Skin of body (tissue), 2 donors: ENCODE data around the gene NPFF. TPM values are rescaled to one million over a fixed set of nuclear protein-coding genes. Genes with fewer than 3 reads are reported as not detected.
"Not testable (repeated sequence)": the region's sequence is repeated elsewhere in the genome, so short reads cannot be mapped to it uniquely, and the experiment has no call there.

Experiments
- DNase-seq: peaks from one replicate; lab custom pipeline; 2025; lab: John Stamatoyannopoulos, UW
- total RNA-seq: library from RNA; depleted of rRNA; stranded (reverse); fragments of >200 nt; gene quantifications from one replicate; pipeline ENCODE4 v1.2.3, GENCODE V29; 2014

Gene NPFF
- total RNA-seq, 1 donor from 2014 or later = 0.59 TPM

DNA sequence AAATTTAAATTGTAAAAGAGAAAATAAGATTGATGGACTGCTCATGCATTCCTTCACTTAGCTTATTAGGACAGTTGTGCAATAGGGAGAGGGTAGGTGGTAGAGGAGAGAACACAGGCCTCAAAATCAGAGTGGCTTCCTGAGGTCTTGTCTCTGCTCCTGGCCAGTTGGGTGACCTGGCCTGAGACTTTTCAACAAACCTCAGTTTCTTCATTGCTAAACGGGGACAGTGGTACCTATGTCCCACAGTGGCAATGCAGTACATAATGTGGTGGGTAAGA, 10.6 kb downstream of the NPFF start:
- no peak for DNase-seq

- DNase-seq = peak; percentile 32
These were observed 11.2 kb downstream of the NPFF start for GRCh38 chr12:53495903-53496751.

- no peak for DNase-seq
These were observed 13.5 kb downstream of the NPFF start for GRCh38 chr12:53493610-53494391.

- DNase-seq = peak; percentile 96
These were observed 14.3 kb downstream of the NPFF start for GRCh38 chr12:53492830-53493609.

DNA sequence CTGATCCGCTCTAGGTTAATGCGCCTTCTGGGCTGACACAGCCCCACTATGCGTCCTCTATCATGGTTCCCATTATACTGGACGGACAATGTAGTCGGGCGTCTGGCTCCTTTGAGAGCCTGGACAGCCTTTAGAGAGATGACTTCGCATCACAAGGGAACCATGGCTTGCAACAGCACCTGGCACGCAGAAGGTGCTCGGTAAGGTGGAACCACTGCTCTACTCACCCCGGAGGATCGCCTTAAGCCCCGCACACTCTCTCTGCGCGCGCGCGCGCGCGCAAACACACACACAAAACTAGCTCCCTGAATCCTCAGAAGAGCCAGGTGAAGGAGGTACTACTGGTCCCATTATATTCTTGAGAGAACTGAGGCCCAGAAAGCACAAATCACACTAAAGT, 15.1 kb downstream of the NPFF start:
- DNase-seq = no peak

GRCh38 chr12:53489242-53489864, 17.9 kb downstream of the NPFF start:
- DNase-seq = no peak

- DNase-seq = no peak
These were observed 20.4 kb downstream of the NPFF start for GRCh38 chr12:53486736-53487487.

GRCh38 chr12:53485955-53486735, 21.1 kb downstream of the NPFF start:
- DNase-seq = no peak

DNA sequence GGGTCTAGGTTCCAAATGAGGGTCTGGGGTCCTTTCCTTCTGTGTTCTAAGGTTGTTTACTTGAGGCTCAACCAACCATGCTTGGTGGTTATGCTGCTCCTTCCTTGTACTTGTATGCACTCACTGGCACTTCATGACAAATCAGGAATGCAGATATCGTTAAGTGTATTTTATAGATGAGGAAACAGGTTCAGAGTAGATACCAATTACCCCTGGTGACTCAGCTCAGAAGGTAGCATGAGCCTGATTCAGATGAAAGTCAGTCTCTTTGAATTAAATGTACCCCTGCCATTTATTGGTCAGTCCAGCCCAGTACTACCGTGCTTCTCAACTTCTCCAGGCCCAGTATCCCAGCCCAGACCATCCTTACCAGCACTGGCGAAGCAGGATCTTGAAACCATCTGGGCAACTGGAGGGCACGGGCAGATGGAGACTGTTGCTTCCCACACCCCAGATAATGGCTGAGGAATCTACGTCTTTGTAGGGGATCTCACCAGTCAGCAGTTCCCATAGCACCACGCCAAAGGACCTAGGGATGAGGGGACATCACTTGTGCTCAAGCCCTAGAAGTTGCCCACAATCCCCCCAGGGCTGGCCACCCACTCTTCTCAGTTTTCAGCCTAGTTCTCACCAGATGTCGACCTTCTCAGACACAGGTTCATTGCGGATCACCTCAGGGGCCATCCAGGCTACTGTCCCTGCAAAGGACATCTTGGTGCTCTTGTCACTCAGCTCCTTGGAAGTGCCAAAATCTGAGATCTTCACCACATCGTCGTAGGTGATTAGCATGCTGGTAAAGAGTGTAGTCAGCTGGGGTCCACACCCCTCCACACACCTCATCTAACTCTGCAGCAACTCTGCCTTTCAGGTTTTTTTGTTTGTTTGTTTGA, 22.4 kb downstream of the NPFF start:
- DNase-seq = no peak

DNA sequence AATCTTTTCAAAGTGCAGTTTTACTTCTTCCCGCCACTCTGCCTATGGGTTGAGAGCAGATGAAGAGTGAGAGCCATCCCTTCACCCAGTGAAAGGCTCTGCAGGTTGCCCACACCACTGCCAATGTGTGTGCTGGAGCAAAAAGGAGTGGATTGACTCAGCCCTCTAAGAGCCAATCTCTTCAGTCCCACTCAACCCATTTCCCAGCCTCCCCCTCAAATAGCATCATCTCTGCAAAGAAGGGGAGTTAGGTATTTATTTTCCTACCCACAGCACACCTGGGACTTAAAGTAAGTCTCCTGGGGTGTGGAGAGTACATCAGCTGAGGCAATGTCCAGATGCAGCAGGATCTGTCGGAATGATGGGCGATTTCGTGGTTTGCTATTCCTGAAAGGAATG, 23.3 kb downstream of the NPFF start:
- no peak for DNase-seq

- no peak for DNase-seq
These were observed 23.9 kb downstream of the NPFF start for GRCh38 chr12:53483225-53483978.

- DNase-seq = no peak
These were observed 24.6 kb downstream of the NPFF start for GRCh38 chr12:53482626-53483168.

GRCh38 chr12:53481939-53482586, 25.2 kb downstream of the NPFF start:
- DNase-seq = no peak

DNA sequence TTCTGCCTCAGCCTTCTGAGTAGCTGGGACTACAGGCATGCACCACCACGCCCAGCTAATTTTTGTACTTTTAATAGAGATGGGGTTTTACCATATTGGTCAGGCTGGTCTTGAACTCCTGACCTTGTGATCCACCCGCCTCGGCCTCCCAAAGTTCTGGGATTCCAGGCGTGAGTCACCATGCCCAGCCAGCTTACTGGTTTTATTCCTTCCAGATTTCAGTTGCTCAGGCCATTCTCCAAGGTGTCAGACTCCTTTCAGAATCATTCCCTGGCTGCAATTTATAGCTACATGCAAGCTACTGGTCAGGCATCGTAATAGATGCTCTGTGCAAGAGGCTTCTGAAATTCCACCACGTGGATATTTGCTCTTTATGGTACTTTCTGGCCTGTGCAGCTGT, 25.8 kb downstream of the NPFF start:
- not testable (repeated sequence) for DNase-seq

- no peak for DNase-seq
These were observed 26.5 kb downstream of the NPFF start for GRCh38 chr12:53480491-53481442.

DNA sequence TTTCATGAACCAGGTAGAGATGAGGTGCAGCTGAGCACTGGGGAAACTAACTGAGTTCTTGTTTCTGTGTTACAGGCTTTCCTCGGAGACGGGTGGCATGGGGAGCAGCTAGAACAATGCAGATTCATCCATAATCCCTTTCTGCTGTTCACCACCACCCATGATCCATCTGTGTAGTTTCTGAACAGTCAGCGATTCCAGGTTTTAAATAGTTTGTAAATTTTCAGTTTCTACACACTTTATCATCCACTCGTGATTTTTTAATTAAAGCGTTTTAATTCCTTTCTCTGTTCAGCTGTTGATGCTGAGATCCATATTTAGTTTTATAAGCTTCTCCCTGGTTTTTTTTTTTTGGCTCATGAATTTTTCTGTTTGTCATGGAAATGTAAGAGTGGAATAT, 28.0 kb downstream of the NPFF start:
- DNase-seq = no peak
